Embryonic facial prominence (tissue), 1 donor: ENCODE results near the gene PTPRJ.
"Not testable (repeated sequence)": the region's sequence is repeated elsewhere in the genome, so short reads cannot be mapped to it uniquely, and the experiment has no call there.

Source experiments
- DNase-seq: peaks from one replicate; pipeline ENCODE4 v3.0.0-alpha.2; 2016; ENCODE audit errors: extremely low spot score

Gene PTPRJ

GRCh38 chr11:48018528-48019216 lies 38.3 kb downstream of the PTPRJ start:
- DNase-seq: peak; percentile 28

GRCh38 chr11:48019217-48019584 lies 38.8 kb downstream of the PTPRJ start:
- DNase-seq: peak; percentile 35

- no peak for DNase-seq
Observed at GRCh38 chr11:48019595-48019994, 39.2 kb downstream of the PTPRJ start.

- no peak for DNase-seq
Observed at GRCh38 chr11:48020092-48020755, 39.9 kb downstream of the PTPRJ start.

GRCh38 chr11:48021201-48021820 lies 41.0 kb downstream of the PTPRJ start:
- not testable (repeated sequence) for DNase-seq

- no peak for DNase-seq
Observed at GRCh38 chr11:48022445-48022844, 42.1 kb downstream of the PTPRJ start.

GRCh38 chr11:48023608-48024007 lies 43.2 kb downstream of the PTPRJ start:
- not testable (repeated sequence) for DNase-seq

GRCh38 chr11:48024635-48025071 lies 44.3 kb downstream of the PTPRJ start:
- DNase-seq: peak; percentile 31

GRCh38 chr11:48025293-48025983 lies 45.1 kb downstream of the PTPRJ start:
- no peak for DNase-seq

- DNase-seq: no peak
Observed at GRCh38 chr11:48025984-48026340, 45.6 kb downstream of the PTPRJ start.

- no peak for DNase-seq
Observed at GRCh38 chr11:48028914-48029680, 48.7 kb downstream of the PTPRJ start.

GRCh38 chr11:48029681-48030290 lies 49.4 kb downstream of the PTPRJ start:
- no peak for DNase-seq

- no peak for DNase-seq
Observed at GRCh38 chr11:48031602-48032001, 51.2 kb downstream of the PTPRJ start.

GRCh38 chr11:48032721-48033120 lies 52.4 kb downstream of the PTPRJ start:
- no peak for DNase-seq

- no peak for DNase-seq
Observed at GRCh38 chr11:48033918-48034341, 53.6 kb downstream of the PTPRJ start.

- no peak for DNase-seq
Observed at GRCh38 chr11:48034926-48035871, 54.8 kb downstream of the PTPRJ start.

- DNase-seq: no peak
Observed at GRCh38 chr11:48036011-48036410, 55.7 kb downstream of the PTPRJ start.

- DNase-seq: no peak
Observed at GRCh38 chr11:48036466-48036865, 56.1 kb downstream of the PTPRJ start.

- no peak for DNase-seq
Observed at GRCh38 chr11:48037709-48038468, 57.5 kb downstream of the PTPRJ start.
